Trophoblast cell (in vitro differentiated cells and primary cell): Measurements from ENCODE around the gene PDS5B.

Experiments used
- DNase-seq, 2 donors: peaks; one replicate each; pipeline ENCODE4 v3.0.0-alpha.2; 2016
- H2AFZ ChIP-seq: 2 replicates; pipeline ENCODE4 v1.6.1; 2013; ENCODE audit warnings: low read length, moderate library complexity, mild to moderate bottlenecking; ENCODE audit not compliant: insufficient read depth, poor library complexity
- H2AK5ac ChIP-seq: 2 replicates; pipeline ENCODE4 v1.6.1; 2013; ENCODE audit warnings: mild to moderate bottlenecking, low read length
- H2BK120ac ChIP-seq: 2 replicates; pipeline ENCODE4 v1.6.1; 2013; ENCODE audit warnings: low read length, mild to moderate bottlenecking, moderate library complexity; ENCODE audit not compliant: insufficient read depth, poor library complexity
- H2BK12ac ChIP-seq: 2 replicates; pipeline ENCODE4 v1.6.1; 2013; ENCODE audit warnings: mild to moderate bottlenecking, low read length, moderate library complexity
- H2BK5ac ChIP-seq: 2 replicates; pipeline ENCODE4 v1.6.1; 2013; ENCODE audit warnings: low read length, low read depth, moderate library complexity, mild to moderate bottlenecking; ENCODE audit not compliant: poor library complexity
- H3K14ac ChIP-seq: 2 replicates; pipeline ENCODE4 v1.6.1; 2013; ENCODE audit warnings: mild to moderate bottlenecking, low read length
- H3K18ac ChIP-seq: 2 replicates; pipeline ENCODE4 v1.6.1; 2013; ENCODE audit warnings: mild to moderate bottlenecking, low read length
- H3K23ac ChIP-seq: 2 replicates; pipeline ENCODE4 v1.6.1; 2013; ENCODE audit warnings: low read length
- H3K27ac ChIP-seq: 2 replicates; pipeline ENCODE4 v1.5.1; 2013; ENCODE audit warnings: low read depth, mild to moderate bottlenecking, inconsistent platforms, low read length, moderate library complexity
- H3K27me3 ChIP-seq: 2 replicates; pipeline ENCODE4 v1.6.1; 2013; ENCODE audit warnings: inconsistent platforms, mild to moderate bottlenecking, low read length, moderate library complexity; ENCODE audit not compliant: insufficient read depth
- H3K36me3 ChIP-seq, 2 experiments: 1 replicate in 1 of 2; 2 replicates in 1 of 2; pipeline ENCODE4 v1.6.1; 2013; ENCODE audit warnings: low read length in 2 of 2, mild to moderate bottlenecking in 2 of 2, moderate library complexity in 1 of 2; ENCODE audit not compliant: insufficient read depth in 2 of 2, control insufficient read depth in 1 of 2
- H3K4ac ChIP-seq: 2 replicates; pipeline ENCODE4 v1.6.1; 2013; ENCODE audit warnings: low read depth, mild to moderate bottlenecking, low read length, moderate library complexity
- H3K4me1 ChIP-seq, 2 experiments: 1 replicate in 1 of 2; 2 replicates in 1 of 2; pipeline ENCODE4 v1.6.1; 2013; ENCODE audit warnings: low read length in 2 of 2, mild to moderate bottlenecking in 2 of 2, moderate library complexity in 1 of 2; ENCODE audit not compliant: insufficient read depth in 2 of 2, control insufficient read depth in 1 of 2
- H3K4me2 ChIP-seq: 2 replicates; pipeline ENCODE4 v1.6.1; 2013; ENCODE audit warnings: inconsistent platforms, mild to moderate bottlenecking, low read length, moderate library complexity
- H3K4me3 ChIP-seq: 2 replicates; pipeline ENCODE4 v1.5.1; 2013; ENCODE audit warnings: mild to moderate bottlenecking, low read depth, low read length, inconsistent platforms
- H3K79me1 ChIP-seq: one replicate; pipeline ENCODE4 v1.6.1; 2013; ENCODE audit warnings: low read length
- H3K79me2 ChIP-seq: 2 replicates; pipeline ENCODE4 v1.6.1; 2013; ENCODE audit warnings: low read length, mild to moderate bottlenecking; ENCODE audit not compliant: control insufficient read depth, insufficient read depth, poor library complexity
- H3K9ac ChIP-seq: 2 replicates; pipeline ENCODE4 v1.6.1; 2013; ENCODE audit warnings: mild to moderate bottlenecking, low read length
- H3K9me3 ChIP-seq: 2 replicates; pipeline ENCODE4 v1.6.1; 2013; ENCODE audit warnings: low read depth, mild to moderate bottlenecking, control low read depth, inconsistent platforms, low read length; ENCODE audit not compliant: insufficient read depth
- H4K12ac ChIP-seq: 2 replicates; pipeline ENCODE4 v1.6.1; 2013; ENCODE audit warnings: low read depth, mild to moderate bottlenecking, low read length, moderate library complexity
- H4K8ac ChIP-seq: 2 replicates; pipeline ENCODE4 v1.6.1; 2013; ENCODE audit warnings: low read depth, mild to moderate bottlenecking, low read length, moderate library complexity
- H4K91ac ChIP-seq: one replicate; pipeline ENCODE4 v1.6.1; 2013; ENCODE audit warnings: low read depth, mild to moderate bottlenecking, low read length, moderate library complexity
- WGBS: extraction: QIAGEN DNeasy Blood & Tissue Kit; methylation state at CpG from one replicate; pipeline ENCODE4 v1.1.7; 2013; ENCODE audit warnings: missing lambda C conversion rate; ENCODE audit not compliant: insufficient read length, insufficient coverage; ENCODE audit errors: extremely low coverage; 5-methylcytosine and 5-hydroxymethylcytosine counted together

The PDS5B gene

DNA sequence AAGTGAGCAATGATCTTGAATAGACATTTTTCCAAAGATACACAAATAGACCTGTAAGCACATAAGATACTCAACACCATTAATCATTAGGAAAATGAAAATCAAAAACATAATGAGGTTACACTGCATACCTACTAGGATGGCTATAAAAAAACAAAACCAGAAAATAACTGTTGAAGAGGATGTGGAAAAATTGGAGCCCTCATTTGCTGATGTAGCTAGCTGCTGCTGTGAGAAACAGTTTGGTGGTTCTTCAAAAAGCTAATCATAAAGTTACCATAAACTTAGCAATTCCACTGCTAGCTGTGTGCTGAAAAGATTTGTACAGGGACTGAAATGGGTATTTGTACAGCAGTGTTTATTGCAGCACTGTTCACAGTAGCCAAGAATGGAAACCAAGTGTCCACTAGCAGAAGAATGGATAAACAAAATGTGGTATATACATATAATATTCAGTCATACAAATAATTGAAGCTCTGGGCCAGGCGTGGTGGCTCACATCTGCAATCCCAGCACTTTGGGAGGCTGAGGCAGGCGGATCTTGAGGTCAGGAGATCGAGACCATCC lies 46.2 kb downstream of the PDS5B start:
- no peak overlapping the region for H3K9ac ChIP-seq
- H3K79me1 ChIP-seq, result no peaks in the 10 kb centered on the region

GRCh38 chr13:32636711-32637110 lies 50.5 kb downstream of the PDS5B start:
- Histone ChIP-seq H3K4me3 (no peak overlapping the region), H3K23ac (no peak overlapping the region), H3K27me3 (no peaks in the 10 kb centered on the region), H2BK12ac (no peak overlapping the region), H2AK5ac (no peak overlapping the region), H2AFZ (no peak overlapping the region), H3K27ac (no peak overlapping the region), H3K36me3 (no peaks in the 10 kb centered on the region), H3K18ac (no peak overlapping the region), H3K4ac (no peak overlapping the region), H3K9me3 (no peaks in the 10 kb centered on the region), H3K9ac (no peak overlapping the region), H4K12ac (no peak overlapping the region), H2BK5ac (no peak overlapping the region), H4K91ac (no peak overlapping the region), H2BK120ac (no peak overlapping the region), H3K79me1 (no peaks in the 10 kb centered on the region), H3K4me2 (no peak overlapping the region), H3K14ac (no peak overlapping the region), H4K8ac (no peak overlapping the region), H3K79me2 (no peaks in the 10 kb centered on the region), H3K4me1 (no peaks in the 10 kb centered on the region)
- no CpG with 5 or more reads among the region's 1 CpG for WGBS
- no peak for DNase-seq

More for the DNA sequence above, 46.2 kb downstream of the PDS5B start:
- Histone ChIP-seq H3K4ac (no peak overlapping the region), H2BK5ac (no peak overlapping the region), H3K14ac (no peak overlapping the region), H3K27me3 (no peaks in the 10 kb centered on the region), H3K4me2 (no peak overlapping the region), H3K9me3 (no peaks in the 10 kb centered on the region), H4K8ac (no peak overlapping the region), H3K79me2 (peaks cover 2% of the 10 kb centered on the region), H2BK12ac (no peak overlapping the region), H4K12ac (no peak overlapping the region), H3K36me3 (peaks cover 0 to 2% of the 10 kb centered on the region in 2 experiments), H3K23ac (no peak overlapping the region), H3K27ac (no peak overlapping the region), H4K91ac (no peak overlapping the region), H2AK5ac (no peak overlapping the region), H3K4me3 (no peak overlapping the region), H2AFZ (no peak overlapping the region), H3K18ac (no peak overlapping the region), H2BK120ac (no peak overlapping the region), H3K4me1 (no peaks in the 10 kb centered on the region)
- no CpG with 5 or more reads among the region's 3 CpGs for WGBS
- DNase-seq, result no peak

DNA sequence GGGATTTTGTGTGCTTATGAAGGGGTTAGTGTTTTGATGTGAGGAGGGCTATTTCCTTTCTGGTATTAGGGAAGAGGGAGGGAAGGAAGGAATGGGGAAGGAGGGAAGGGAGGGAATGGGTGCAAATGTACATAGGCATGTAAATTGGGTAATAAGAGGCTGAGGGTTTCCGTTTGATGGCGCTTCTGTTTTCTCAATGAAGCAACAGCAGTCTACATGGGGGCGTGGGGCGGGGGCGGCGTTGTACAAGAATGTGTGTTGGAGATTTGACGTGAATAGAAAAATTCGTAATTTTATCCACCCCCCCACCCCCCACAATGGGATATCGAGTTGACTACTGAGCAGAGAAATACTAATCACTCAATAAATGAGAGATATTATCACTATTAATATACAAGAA lies 52.5 kb downstream of the PDS5B start:
- H3K4me3 ChIP-seq, result no peak overlapping the region
- H2BK12ac ChIP-seq, result no peak overlapping the region
- H3K36me3 ChIP-seq, result no peaks in the 10 kb centered on the region
- no peak overlapping the region for H3K4ac ChIP-seq
- no peak overlapping the region for H3K23ac ChIP-seq
- H3K9me3 ChIP-seq, result no peaks in the 10 kb centered on the region
- no peak overlapping the region for H2AK5ac ChIP-seq
- H3K9ac ChIP-seq, result no peak overlapping the region
- no peaks in the 10 kb centered on the region for H3K27me3 ChIP-seq
- H4K12ac ChIP-seq, result no peak overlapping the region
- no peak for DNase-seq
- H2BK120ac ChIP-seq, result no peak overlapping the region
- H3K27ac ChIP-seq, result no peak overlapping the region
- no peak overlapping the region for H3K14ac ChIP-seq
- no peak overlapping the region for H4K8ac ChIP-seq
- H3K79me2 ChIP-seq, result no peaks in the 10 kb centered on the region
- no peak overlapping the region for H3K18ac ChIP-seq
- no peak overlapping the region for H2AFZ ChIP-seq
- no peaks in the 10 kb centered on the region for H3K4me1 ChIP-seq
- no peak overlapping the region for H3K4me2 ChIP-seq
- no CpG with 5 or more reads among the region's 9 CpGs for WGBS
- no peaks in the 10 kb centered on the region for H3K79me1 ChIP-seq
- H2BK5ac ChIP-seq, result no peak overlapping the region
- no peak overlapping the region for H4K91ac ChIP-seq

DNA sequence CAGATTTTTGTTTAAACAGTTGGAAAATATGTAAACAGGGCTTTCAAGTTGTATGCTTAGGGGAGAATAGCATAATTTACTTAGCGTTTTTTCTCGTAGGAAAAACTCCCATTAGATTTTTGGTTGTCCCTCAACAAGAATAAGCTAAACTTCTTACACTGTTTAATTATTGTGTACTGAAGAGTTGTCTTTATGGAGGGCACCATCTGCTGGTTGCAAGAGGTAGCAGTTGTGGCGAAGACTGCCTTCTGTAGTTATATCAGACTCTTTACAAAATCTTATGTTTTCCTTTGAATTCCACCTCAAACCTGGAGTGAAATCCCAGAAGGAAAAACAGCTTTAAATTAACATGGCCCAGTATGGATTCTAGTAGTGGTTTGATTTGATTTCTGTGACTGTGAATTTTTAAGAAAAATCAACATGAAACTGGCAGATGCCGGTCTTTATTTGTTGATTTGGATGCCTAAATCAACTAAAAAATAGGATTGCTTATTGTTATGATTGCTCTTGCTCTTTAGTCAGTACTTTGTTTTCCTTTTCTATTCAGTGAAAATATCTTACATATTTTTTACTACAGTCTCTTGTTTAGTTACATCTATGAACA lies 53.4 kb downstream of the PDS5B start:
- Histone ChIP-seq H4K91ac (no peak overlapping the region), H3K27ac (no peak overlapping the region), H2BK120ac (no peak overlapping the region), H2BK12ac (no peak overlapping the region), H3K79me2 (no peaks in the 10 kb centered on the region), H2BK5ac (no peak overlapping the region), H3K4me3 (no peak overlapping the region), H2AK5ac (no peak overlapping the region), H3K4me1 (no peaks in the 10 kb centered on the region), H3K9me3 (no peaks in the 10 kb centered on the region), H3K4me2 (no peak overlapping the region), H3K4ac (no peak overlapping the region), H3K23ac (no peak overlapping the region), H3K79me1 (no peaks in the 10 kb centered on the region), H3K27me3 (no peaks in the 10 kb centered on the region), H2AFZ (no peak overlapping the region), H4K8ac (no peak overlapping the region), H4K12ac (no peak overlapping the region), H3K36me3 (no peaks in the 10 kb centered on the region), H3K14ac (no peak overlapping the region), H3K18ac (no peak overlapping the region), H3K9ac (no peak overlapping the region)
- DNase-seq, result peak; percentile 30 to 68
- no CpG with 5 or more reads among the region's 4 CpGs for WGBS
